ENCODE measurements around the gene SSNA1. TPM values are rescaled to one million over a fixed set of nuclear protein-coding genes. Genes with fewer than 3 reads are reported as not detected.

The SSNA1 gene
- polyA plus RNA-seq, 4 donors, result 35.6 to 63.6 (median 43.0) TPM

DNA sequence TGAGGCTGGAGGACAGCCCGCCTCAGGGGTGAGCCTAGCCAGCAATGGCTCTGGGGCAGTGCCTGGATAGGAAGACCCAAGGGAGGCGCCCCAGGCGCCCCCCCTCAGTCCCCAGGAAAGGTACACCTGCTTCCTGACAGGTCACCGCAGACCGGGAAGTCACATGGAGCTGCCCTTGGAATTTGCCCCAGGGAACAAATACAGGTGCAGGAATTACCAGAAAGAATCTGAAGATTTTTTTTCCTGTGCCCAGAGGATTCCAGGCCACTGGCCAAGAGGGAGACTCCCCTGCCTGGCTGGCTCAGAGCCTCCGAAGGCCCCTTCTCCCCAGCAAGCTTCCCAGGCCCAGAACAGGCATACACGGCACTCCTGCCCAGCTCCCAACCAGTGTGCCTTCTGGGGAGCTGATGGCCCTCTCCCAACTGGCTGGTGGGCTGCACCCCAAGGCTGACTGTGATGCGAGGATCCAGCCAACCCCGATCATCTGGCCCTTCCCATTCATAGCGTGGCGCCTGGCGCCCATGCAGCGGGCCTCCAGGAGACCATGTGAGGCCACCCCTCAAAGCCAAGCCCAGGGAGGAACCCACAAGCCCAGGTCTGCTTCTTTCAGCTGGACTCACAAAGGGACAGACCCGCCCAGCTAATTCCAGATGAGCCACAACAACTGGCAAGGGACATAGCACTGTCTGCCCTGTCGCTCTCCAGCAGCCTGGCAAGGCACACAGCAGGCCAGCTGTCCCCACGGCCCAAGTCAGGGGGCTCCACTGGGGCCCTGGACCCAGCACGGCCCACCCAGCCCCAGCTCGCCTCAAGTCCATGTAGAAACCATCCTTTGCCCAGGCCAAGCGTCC, 9.8 kb downstream of the SSNA1 start:
- no peak for DNase-seq (ENCODE audit: low read depth in 4 of 4, low spot score in 3 of 4)

GRCh38 chr9:137198902-137199283, 10.4 kb downstream of the SSNA1 start:
- DNase-seq (ENCODE audit: low read depth in 4 of 4, low spot score in 3 of 4), result no peak

DNA sequence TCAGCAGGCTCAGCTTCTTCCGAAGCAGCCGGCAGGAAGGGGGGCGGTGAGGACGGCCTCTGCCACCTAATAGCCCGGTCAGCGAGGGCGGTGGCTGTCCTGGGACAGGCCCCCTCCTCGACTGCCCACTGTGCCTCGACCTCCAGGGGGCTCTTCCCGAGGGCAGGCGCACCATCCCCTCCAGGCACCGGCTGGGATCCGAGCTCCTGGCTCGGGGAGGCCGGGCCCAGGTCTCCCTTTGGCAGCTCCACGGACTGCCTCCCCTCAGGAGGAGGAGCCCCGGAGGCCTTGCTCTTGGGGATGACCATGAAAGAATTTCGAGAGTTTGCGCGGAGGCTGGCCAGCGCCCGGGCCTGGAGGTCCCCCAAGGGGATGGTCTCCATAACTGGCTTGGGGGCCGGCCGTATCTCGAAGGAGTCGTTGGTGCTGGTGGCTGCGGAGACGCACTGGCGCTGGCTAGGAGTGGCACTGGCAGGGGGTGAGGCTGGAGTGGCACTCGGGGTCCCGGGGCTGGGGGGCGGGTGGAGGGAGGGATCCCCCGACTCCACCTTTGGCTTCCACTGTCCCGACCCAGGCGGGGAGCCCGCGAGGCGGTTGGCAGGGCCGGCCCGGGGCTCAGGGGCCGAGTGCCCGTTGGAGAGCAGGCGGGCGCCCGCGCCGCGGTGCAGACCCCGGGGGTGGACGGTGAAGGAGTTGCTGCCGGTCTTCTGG, 11.1 kb downstream of the SSNA1 start:
- no peak for DNase-seq (ENCODE audit: low read depth in 4 of 4, low spot score in 3 of 4)

GRCh38 chr9:137200311-137201204, 12.1 kb downstream of the SSNA1 start, which contains the start of gene TPRN:
TPRN (minus strand) TSS chr9:137200741; CDS start chr9:137200711, 30 bp downstream.
- peak; percentile 95 to 97 (median 96) for DNase-seq (ENCODE audit: low read depth in 4 of 4, low spot score in 3 of 4)

DNA sequence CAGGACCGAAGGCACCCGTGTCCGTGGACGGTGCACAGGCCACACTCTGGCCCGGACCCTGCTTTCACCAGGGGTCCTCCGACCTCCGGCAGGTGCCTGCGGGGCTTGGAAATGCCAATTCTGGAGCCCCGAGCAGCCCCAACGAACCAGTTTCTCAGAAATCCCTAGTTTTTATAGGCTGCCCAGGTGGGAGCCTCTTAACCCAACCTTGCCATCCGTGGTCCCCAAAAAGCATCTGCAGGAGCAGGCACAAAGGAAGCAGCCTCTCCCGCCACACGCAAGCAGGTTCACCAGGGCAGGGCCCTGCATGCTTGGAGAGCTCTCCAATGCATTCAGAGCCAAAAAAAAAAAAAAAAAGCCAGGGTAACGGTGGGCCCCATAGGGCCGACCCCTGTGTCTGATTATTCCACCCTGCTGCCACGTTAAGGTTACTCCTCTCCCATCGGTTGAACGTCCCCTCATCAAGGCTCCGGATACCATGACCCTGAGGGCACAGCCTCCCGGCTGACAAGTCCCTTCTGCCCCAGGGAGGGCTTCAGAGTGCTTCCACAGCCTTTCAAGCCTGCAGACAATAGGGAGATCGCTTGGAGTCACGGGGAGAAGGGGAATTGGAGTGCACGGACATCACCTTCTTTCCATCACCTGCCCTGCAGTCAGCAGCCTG, 12.9 kb downstream of the SSNA1 start:
- no peak for DNase-seq (ENCODE audit: low read depth in 4 of 4, low spot score in 3 of 4)

- DNase-seq (ENCODE audit: low read depth in 4 of 4, low spot score in 3 of 4), result no peak
Measured at GRCh38 chr9:137202966-137203365, 14.5 kb downstream of the SSNA1 start.

DNA sequence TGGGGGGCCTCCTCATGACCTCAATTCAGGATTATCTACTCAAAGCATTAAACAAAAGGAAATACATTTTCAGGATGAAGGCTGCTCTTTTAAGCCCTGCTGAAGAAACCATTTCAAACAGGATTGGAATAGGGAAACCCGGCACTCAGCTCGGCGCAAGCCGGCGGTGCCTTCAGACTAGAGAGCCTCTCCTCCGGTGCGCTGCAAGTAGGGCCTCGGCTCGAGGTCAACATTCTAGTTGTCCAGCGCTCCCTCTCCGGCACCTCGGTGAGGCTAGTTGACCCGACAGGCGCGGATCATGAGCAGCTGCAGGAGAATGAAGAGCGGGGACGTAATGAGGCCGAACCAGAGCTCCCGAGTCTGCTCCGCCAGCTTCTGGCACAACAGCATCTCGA, 16.3 kb downstream of the SSNA1 start:
- DNase-seq (ENCODE audit: low read depth in 4 of 4, low spot score in 3 of 4), result no peak

DNA sequence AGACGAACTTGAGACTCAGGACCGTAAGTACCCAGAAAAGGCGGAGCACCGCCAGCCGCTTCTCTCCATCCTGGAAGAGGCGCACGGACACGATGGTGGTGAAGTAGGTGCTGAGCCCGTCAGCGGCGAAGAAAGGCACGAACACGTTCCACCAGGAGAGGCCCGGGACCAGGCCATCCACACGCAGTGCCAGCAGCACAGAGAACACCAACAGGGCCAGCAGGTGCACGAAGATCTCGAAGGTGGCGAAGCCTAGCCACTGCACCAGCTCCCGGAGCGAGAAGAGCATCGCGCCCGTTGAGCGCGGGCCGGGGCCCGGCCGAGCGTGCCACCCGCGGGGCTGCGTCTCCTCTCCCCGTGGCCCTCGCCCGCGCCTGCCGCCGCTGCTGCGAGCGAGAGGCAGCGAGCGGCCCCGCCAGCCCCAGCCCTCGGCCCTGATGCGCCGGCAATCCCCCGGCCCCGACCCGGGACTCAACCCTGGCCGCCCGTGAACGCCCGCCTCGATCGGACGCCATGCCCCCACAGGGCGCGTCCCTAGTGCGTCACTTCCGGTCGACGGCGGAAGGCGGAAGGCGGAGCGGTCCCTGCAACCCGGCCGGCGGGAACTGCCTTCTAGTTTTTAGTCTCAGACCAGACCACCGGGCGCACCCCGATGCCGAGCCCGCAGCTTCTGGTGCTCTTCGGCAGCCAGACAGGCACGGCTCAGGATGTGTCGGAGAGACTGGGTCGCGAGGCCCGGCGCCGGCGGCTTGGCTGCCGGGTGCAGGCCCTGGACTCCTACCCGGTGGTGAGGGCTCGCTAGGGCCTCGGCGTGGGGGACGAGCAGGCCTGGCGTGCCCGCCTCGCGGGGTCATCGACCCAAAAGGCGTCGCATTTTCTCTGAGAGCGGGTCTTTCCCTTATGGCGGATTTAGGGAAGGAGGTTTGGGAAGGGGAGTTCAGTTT, 16.9 kb downstream of the SSNA1 start, which contains the start of the genes NDOR1 and TMEM203:
Gene NDOR1 (plus strand): TSS at position 575 of the 944 bp plus-strand sequence. CDS start 78 bp downstream, at position 653.
Gene TMEM203 (minus strand): TSS at position 523 of the 944 bp plus-strand sequence. CDS start 234 bp downstream, at position 289.
- DNase-seq (ENCODE audit: low read depth in 4 of 4, low spot score in 3 of 4), result peak; percentile 65 to 78 (median 78)

DNA sequence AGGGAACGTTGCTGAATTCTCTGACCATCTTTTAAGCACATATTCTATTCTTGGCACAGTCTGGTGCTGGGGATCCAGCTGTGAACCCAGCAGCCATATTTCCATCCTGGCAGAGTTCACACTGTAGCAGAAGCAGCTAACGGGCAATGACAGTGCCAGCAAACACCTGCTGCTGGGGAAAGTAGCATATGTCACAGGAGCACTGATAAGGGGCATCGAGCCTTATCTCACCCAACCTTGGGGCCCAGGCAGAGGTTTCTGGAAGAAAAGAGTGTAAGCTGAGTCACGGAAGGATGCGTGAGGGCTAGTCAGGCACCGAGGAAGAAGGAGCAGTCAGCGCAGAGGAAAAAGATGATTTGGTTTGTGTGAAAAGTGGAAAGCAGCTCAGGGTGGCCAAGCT, 18.1 kb downstream of the SSNA1 start:
- DNase-seq (ENCODE audit: low read depth in 4 of 4, low spot score in 3 of 4), result no peak

DNA sequence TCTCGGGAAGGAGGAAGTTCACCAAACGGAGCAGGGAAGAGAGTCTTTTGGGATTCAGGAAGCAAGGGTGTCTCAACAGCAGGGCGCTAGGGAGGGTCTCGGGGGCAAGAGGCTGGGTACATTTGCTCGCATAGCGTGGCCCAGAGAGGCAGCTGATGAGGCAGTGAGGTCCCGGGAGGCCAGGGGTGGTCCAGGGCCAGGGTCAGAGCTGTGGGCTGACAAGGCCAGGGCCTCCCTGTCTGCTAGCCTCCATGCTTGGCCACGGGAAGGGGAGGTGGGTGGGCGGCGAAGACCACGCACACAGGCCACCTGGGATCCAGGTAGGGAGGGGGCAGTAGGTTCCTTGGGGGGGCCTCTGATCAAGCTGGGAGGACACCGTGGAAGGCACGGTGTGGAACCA, 23.1 kb downstream of the SSNA1 start:
- DNase-seq (ENCODE audit: low read depth in 4 of 4, low spot score in 3 of 4), result no peak

GRCh38 chr9:137212520-137212919, 24.0 kb downstream of the SSNA1 start:
- DNase-seq (ENCODE audit: low read depth in 4 of 4, low spot score in 3 of 4), result no peak

DNA sequence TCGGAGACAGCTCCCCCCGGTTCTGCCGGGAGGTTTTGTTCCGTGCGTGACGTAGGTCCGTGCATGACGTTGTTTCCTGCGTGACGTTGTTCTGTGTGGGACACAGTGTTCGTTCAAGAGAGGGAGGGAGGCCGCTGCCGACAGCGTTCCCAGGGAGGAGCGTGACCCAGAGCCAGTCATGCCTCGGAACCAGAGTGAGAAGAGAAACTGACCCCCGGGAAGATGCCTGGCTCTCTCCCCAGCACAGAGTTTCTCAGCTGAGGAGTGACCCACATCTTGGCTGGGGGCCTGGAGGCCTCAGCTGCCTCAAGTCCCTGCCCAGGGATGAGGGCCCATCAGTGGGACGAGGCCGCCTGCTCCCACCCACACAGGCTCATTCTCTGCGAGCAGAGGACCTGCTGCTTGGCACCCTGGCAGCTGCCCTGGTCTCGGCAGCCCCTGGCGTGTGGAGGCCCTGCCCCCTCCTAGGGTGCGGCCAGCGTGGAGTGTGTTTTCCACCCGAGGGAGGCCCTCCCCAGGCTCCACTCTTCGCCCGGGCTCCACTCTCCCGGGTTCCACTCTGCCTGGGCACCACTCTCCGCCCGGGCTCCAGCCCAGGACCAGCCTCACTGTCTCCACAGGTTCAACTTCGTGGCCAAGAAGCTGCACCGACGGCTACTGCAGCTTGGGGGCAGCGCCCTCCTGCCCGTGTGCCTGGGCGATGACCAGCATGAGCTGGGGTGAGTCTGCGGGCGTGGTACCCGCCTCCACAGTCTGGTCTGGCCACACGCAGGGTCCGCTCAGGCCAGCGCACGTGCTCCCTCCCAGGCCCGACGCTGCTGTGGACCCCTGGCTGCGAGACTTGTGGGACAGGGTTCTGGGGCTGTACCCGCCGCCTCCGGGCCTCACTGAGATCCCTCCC, 24.9 kb downstream of the SSNA1 start:
- no peak for DNase-seq (ENCODE audit: low read depth in 4 of 4, low spot score in 3 of 4)

DNA sequence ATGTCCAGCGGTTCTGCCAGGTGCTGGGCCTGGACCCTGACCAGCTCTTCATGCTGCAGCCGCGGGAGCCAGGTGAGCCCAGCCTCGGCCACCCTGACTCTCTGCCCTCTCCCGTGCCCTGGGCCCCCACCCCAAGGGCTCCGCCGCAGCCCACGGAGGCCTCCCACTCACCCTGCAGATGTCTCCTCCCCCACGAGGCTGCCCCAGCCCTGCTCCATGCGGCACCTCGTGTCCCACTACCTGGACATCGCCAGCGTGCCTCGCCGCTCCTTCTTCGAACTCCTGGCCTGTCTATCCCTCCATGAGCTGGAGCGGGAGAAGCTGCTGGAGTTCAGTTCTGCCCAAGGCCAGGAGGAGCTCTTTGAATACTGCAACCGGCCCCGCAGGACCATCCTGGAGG, 26.1 kb downstream of the SSNA1 start:
- DNase-seq (ENCODE audit: low read depth in 4 of 4, low spot score in 3 of 4), result no peak

- no peak for DNase-seq (ENCODE audit: low read depth in 4 of 4, low spot score in 3 of 4)
Measured at GRCh38 chr9:137215196-137215986, 26.9 kb downstream of the SSNA1 start.

- no peak for DNase-seq (ENCODE audit: low read depth in 4 of 4, low spot score in 3 of 4)
Measured at GRCh38 chr9:137216188-137216965, 27.9 kb downstream of the SSNA1 start.

Data from left renal pelvis (tissue), 4 donors.